Gastroesophageal sphincter (tissue), 4 donors: ENCODE results near the gene OPRL1. TPM values are rescaled to one million over a fixed set of nuclear protein-coding genes. Genes with fewer than 3 reads are reported as not detected.

Experiments
- ATAC-seq: fragments of 150-250 bp; one replicate; pipeline ENCODE4 v1.9.1; 2016; ENCODE audit warnings: mild to moderate bottlenecking, moderate library complexity
- H3K27ac ChIP-seq, 4 donors: fragments of 200-600 bp; sonication (generic) in 3 of 4; 1 replicate in 3 of 4; 2 replicates in 1 of 4; pipeline ENCODE4 v1.5.1; 2016 to 2019
- H3K27me3 ChIP-seq: fragments of 200-600 bp; sonication (generic); one replicate; pipeline ENCODE4 v1.5.1; 2019
- H3K36me3 ChIP-seq, 2 donors: fragments of 200-600 bp; sonication (generic); one replicate each; pipeline ENCODE4 v1.5.1; 2019; ENCODE audit warnings: control low read depth in 1 of 2
- H3K4me1 ChIP-seq, 3 donors: fragments of 200-600 bp; sonication (generic); 1 replicate in 2 of 3; 2 replicates in 1 of 3; pipeline ENCODE4 v1.5.1; 2016 to 2019; ENCODE audit warnings: control low read depth in 2 of 3
- H3K4me3 ChIP-seq, 2 donors: fragments of 200-600 bp; sonication (generic); one replicate each; pipeline ENCODE4 v1.5.1; 2019; ENCODE audit warnings: mild to moderate bottlenecking in 1 of 2, moderate library complexity in 1 of 2
- H3K9me3 ChIP-seq, 3 donors: fragments of 200-600 bp; sonication (generic); one replicate each; pipeline ENCODE4 v1.5.1; 2017 to 2019; ENCODE audit warnings: control low read depth in 2 of 3
- EP300 ChIP-seq: sonication (generic); formaldehyde crosslinking; IDR thresholded peaks from one replicate; pipeline ENCODE4 v1.6.1; 2017; ENCODE audit warnings: antibody characterized with exemption, mild to moderate bottlenecking
- POLR2A ChIP-seq, 2 donors: fragments of 450-650 bp; IDR thresholded peaks; one replicate each; pipeline ENCODE4 v1.6.1; 2017; ENCODE audit warnings: antibody characterized with exemption in 2 of 2, mild to moderate bottlenecking in 2 of 2, moderate library complexity in 1 of 2
- POLR2AphosphoS5 ChIP-seq: sonication (generic); formaldehyde crosslinking; IDR thresholded peaks from one replicate; pipeline ENCODE4 v1.6.1; 2017; ENCODE audit warnings: antibody characterized with exemption
- WGBS, 2 donors: methylation state at CpG; one replicate each; pipeline ENCODE4 v1.1.5; 2018; ENCODE audit warnings: low coverage in 1 of 2; 5-methylcytosine and 5-hydroxymethylcytosine counted together
- total RNA-seq, 4 donors: library from RNA; depleted of rRNA; stranded (reverse); fragments of >200 nt; gene quantifications; one replicate each; pipeline ENCODE4 v1.1.0, GENCODE V29; 2016
- TF ChIP-seq, protein P1 (sequence below), 4 experiments: fragments of 200-600 bp in 2 of 4; fragments of 450-650 bp in 2 of 4; sonication (generic) in 1 of 4; IDR thresholded peaks; one replicate each; pipeline ENCODE4 v1.5.1; 2017 to 2019; ENCODE audit warnings: antibody characterized with exemption in 4 of 4, mild to moderate bottlenecking in 2 of 4, moderate library complexity in 2 of 4

Gene OPRL1
- total RNA-seq, 4 donors from 2014 or later, result 0.50 to 1.1 (median 0.66) TPM

DNA sequence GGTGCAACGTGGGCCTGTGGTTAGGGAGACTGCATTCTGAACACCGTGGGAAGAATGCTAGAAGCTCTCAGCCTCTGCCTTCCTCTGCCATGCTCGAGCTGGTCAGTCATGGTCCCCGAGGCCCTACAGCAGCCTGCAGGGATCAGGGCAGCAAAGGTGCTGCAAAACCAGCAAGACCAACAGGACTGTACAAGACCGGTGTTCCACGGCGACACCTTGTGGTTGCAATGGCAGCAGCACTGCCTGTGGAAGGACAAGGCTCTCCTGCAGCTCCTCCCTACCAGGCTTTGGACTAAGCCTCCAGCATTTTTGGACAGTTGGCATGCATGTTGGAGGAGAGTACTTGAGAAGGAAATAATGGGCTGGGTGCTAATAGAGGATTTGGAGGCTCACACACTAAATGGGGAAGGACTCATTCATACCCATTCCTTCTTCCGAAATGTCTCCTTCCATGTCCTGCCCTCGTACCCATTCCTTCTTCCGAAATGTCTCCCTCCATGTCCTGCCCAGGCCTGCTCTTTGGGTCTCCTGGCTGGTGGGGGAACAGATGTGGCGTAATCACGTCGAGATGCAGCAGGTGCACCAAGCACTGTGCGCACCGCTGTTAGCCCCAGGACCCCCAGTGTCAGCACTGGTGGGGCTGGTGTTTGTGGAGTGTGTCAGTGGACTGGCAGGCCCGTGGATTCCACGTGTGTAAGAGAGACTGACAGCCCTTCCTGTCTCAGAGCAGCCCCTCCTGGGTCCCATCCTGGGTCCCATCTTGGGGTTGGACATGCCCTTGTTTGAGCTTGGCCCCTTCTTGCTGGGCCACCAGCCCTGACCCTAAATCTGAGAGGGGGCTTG lies 65.8 kb downstream of the OPRL1 start:
- H3K4me1 ChIP-seq, result no peaks in the 10 kb centered on the region
- no peak for ATAC-seq
- H3K27me3 ChIP-seq, result peaks cover 61% of the 10 kb centered on the region
- no peaks in the 10 kb centered on the region for H3K36me3 ChIP-seq
- H3K9me3 ChIP-seq, result peaks cover 0 to 12% (median 0%) of the 10 kb centered on the region in 3 donors
- no peak overlapping the region for H3K27ac ChIP-seq
- TF ChIP-seq, protein P1, sequence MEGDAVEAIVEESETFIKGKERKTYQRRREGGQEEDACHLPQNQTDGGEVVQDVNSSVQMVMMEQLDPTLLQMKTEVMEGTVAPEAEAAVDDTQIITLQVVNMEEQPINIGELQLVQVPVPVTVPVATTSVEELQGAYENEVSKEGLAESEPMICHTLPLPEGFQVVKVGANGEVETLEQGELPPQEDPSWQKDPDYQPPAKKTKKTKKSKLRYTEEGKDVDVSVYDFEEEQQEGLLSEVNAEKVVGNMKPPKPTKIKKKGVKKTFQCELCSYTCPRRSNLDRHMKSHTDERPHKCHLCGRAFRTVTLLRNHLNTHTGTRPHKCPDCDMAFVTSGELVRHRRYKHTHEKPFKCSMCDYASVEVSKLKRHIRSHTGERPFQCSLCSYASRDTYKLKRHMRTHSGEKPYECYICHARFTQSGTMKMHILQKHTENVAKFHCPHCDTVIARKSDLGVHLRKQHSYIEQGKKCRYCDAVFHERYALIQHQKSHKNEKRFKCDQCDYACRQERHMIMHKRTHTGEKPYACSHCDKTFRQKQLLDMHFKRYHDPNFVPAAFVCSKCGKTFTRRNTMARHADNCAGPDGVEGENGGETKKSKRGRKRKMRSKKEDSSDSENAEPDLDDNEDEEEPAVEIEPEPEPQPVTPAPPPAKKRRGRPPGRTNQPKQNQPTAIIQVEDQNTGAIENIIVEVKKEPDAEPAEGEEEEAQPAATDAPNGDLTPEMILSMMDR (IDR thresholded peaks at IDR 0.05), result no peak
- TF ChIP-seq EP300, result no peak
- no peak for TF ChIP-seq POLR2AphosphoS5
- TF ChIP-seq POLR2A (IDR thresholded peaks at IDR 0.05), result no peak
- 97 to 100% methylated on average over 3 to 5 of the region's 17 CpGs for WGBS, 2 donors
- no peak overlapping the region for H3K4me3 ChIP-seq

DNA sequence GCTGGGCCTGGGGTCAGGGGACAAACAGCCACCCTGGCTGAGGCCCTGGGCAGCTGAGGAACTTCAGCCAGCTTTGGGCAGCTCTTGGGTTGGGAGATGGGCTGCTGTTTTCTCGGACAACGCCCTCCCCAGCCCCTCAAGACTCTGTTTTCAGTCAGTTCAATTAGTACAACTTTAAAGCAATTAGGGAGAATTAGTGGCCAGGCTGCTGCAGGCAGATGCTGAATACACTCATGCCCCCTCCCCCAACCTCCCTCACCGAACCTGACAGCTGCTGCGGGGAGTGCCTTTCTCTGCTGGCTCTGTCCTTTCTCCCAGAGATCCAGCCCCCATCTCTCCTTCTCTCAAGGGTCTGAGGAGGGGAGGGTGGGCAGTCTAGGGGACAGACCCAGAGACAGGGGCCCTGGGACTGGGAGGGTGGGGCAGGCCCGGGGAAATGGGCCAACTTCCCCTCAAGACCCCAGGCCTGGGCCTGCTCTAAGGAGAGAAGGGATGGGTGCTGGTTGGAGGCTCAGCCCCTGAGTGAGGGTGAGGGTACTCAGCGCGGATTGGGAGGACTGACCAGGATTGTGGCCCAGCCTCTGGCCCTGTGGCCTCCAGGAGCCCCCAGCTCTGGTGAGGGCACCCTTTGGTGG lies 66.5 kb downstream of the OPRL1 start:
- H3K4me3 ChIP-seq, result no peak overlapping the region
- 27 to 61% methylated on average over 2 to 4 of the region's 7 CpGs for WGBS, 2 donors
- ATAC-seq, result no peak
- H3K4me1 ChIP-seq, result no peaks in the 10 kb centered on the region
- peaks cover 54% of the 10 kb centered on the region for H3K27me3 ChIP-seq
- peaks cover 0 to 12% (median 0%) of the 10 kb centered on the region in 3 donors for H3K9me3 ChIP-seq
- no peak for TF ChIP-seq POLR2A (IDR thresholded peaks at IDR 0.05)
- no peak overlapping the region for H3K27ac ChIP-seq
- no peaks in the 10 kb centered on the region for H3K36me3 ChIP-seq

DNA sequence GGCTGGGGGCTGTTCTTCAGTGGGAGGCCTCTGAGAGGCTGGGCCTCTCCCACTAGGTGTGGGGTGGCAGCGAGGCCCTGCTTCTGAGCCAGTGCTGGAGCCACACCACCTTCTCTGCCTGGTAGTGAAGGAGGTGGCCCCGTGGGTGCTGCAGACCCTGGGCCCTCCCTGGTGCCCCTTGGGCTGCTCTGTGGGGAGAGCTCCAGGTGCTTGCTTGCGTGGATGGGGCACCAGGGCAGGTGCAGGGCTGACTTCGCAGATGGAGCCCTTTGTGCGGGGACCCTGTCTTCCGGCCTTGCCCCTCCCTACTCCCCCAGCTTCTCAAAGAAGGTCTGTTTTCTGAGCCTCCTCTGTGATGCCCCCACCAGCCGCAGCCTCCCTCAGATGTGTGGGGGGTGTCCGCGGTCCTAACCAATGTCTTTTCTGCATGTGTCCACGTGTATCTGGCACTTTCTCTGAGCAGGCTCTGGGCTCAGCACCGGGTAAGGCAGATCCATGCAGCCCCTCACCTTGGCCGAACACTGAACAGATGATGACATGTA lies 67.1 kb downstream of the OPRL1 start:
- H3K9me3 ChIP-seq, result peaks cover 0 to 12% (median 0%) of the 10 kb centered on the region in 3 donors
- no peak overlapping the region for H3K27ac ChIP-seq
- no peak for ATAC-seq
- no peaks in the 10 kb centered on the region for H3K4me1 ChIP-seq
- no peaks in the 10 kb centered on the region for H3K36me3 ChIP-seq
- H3K4me3 ChIP-seq, result no peak overlapping the region
- no peak for TF ChIP-seq POLR2AphosphoS5
- TF ChIP-seq EP300, result no peak
- TF ChIP-seq POLR2A (IDR thresholded peaks at IDR 0.05), result no peak
- TF ChIP-seq, protein P1 (IDR thresholded peaks at IDR 0.05), result no peak
- WGBS, 2 donors, result 76% methylated on average over 3 of the region's 12 CpGs; no CpG with 5 or more reads in 1 of the 2 donors
- peaks cover 49% of the 10 kb centered on the region for H3K27me3 ChIP-seq

DNA sequence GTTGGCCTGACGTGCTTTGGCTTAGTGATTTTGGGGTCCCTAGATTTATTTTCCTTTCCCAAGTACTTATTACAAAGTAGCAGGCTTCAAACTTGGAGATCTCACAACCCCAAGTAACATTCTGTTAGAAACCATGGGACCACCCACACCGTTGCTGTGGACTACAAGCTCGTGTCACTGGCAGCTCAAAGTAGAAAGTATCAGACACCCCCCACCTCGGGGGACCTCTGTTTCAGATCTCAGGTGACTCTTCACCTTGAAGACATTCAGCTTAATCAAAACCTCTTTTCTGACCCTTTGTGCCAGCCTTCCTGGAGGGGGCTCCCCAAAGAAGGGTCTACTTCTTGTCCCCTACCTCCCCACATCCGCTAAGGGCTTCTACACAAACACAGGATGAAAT lies 68.7 kb downstream of the OPRL1 start:
- 79 to 84% methylated on average over 4 of the region's 5 CpGs for WGBS, 2 donors
- ATAC-seq, result no peak

DNA sequence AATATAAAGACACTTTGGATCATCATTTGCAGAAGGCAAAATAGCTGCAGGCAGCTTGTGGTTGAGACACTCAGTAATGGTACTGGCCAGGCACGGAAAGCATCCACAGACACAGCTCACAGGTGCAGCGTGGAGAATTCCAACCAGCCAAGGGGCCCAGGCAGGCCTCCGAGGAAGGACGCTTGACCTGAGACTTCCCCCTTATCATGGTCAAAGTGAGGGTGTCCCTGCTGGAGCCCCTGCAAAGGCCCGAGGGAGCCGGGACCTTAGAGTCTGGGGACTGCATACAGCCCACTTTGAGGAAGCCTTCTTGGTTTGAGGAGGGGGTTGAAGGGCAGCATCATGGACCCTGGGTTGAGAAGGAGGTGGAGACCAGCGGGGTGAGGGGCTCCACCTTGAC lies 69.3 kb downstream of the OPRL1 start:
- TF ChIP-seq, protein P1 (IDR thresholded peaks at IDR 0.05), result no peak
- no peak for TF ChIP-seq POLR2A (IDR thresholded peaks at IDR 0.05)
- TF ChIP-seq EP300, result no peak
- TF ChIP-seq POLR2AphosphoS5, result no peak
- Histone ChIP-seq H3K4me1 (no peaks in the 10 kb centered on the region), H3K27me3 (peaks cover 50% of the 10 kb centered on the region), H3K36me3 (no peaks in the 10 kb centered on the region), H3K4me3 (no peak overlapping the region), H3K27ac (no peak overlapping the region), H3K9me3 (peaks cover 0 to 12% (median 0%) of the 10 kb centered on the region in 3 donors)
- ATAC-seq, result no peak
- 100% methylated on average over 1 of the region's 7 CpGs for WGBS, 2 donors

More for the DNA sequence above, 68.7 kb downstream of the OPRL1 start:
- Histone ChIP-seq H3K4me1 (no peaks in the 10 kb centered on the region), H3K27ac (no peak overlapping the region), H3K4me3 (no peak overlapping the region), H3K27me3 (peaks cover 46% of the 10 kb centered on the region), H3K9me3 (peaks cover 0 to 12% (median 0%) of the 10 kb centered on the region in 3 donors), H3K36me3 (no peaks in the 10 kb centered on the region)
- TF ChIP-seq POLR2AphosphoS5 (no peak), EP300 (no peak), POLR2A (IDR thresholded peaks at IDR 0.05) (no peak)
